B cell (primary cell): ENCODE measurements around the gene CBX2.

ENCODE experiments used
- EZH2 ChIP-seq: IDR thresholded peaks from 2 replicates; pipeline ENCODE4 v1.6.1; 2012; ENCODE audit warnings: borderline replicate concordance, low read depth, mild to moderate bottlenecking, moderate library complexity, low read length; ENCODE audit not compliant: insufficient read depth, poor library complexity, severe bottlenecking
- TF ChIP-seq, protein P1 (sequence below): fragments of 200-600 bp; IDR thresholded peaks from one replicate; pipeline ENCODE4 v1.8.0; 2022; ENCODE audit warnings: antibody characterized with exemption, mild to moderate bottlenecking

DNA sequence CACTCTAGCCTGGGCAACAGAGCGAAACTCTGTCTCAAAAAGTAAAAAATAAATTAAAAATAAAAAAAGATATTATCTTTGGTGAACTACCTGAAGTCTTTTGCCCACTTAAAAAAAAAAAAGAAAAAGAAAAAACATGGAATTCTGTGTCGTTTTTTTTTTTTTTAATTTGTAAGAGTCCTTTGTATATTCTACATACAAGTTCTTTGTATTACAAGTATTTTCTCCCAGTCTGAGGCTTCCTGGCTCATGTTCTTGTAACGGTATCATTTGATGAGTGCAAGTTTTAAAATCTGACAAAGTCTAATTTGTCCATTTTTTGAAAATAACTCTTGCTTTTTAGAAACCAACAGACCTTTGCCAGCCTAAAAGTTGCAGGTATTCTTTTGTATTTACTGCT is 12.2 kb upstream of the CBX2 start:
- TF ChIP-seq, protein P1, sequence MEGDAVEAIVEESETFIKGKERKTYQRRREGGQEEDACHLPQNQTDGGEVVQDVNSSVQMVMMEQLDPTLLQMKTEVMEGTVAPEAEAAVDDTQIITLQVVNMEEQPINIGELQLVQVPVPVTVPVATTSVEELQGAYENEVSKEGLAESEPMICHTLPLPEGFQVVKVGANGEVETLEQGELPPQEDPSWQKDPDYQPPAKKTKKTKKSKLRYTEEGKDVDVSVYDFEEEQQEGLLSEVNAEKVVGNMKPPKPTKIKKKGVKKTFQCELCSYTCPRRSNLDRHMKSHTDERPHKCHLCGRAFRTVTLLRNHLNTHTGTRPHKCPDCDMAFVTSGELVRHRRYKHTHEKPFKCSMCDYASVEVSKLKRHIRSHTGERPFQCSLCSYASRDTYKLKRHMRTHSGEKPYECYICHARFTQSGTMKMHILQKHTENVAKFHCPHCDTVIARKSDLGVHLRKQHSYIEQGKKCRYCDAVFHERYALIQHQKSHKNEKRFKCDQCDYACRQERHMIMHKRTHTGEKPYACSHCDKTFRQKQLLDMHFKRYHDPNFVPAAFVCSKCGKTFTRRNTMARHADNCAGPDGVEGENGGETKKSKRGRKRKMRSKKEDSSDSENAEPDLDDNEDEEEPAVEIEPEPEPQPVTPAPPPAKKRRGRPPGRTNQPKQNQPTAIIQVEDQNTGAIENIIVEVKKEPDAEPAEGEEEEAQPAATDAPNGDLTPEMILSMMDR = no peak
- no peak for TF ChIP-seq EZH2
